NCI-H1048 (cell line): ENCODE results near the gene NAGA.

Source experiments
- DNase-seq: peaks from one replicate; lab custom pipeline; 2025; lab: John Stamatoyannopoulos, UW

Gene NAGA

GRCh38 chr22:42039271-42039670 is 31.3 kb downstream of the NAGA start:
- DNase-seq = no peak

- no peak for DNase-seq
These were observed 35.4 kb downstream of the NAGA start for GRCh38 chr22:42035256-42035655.

DNA sequence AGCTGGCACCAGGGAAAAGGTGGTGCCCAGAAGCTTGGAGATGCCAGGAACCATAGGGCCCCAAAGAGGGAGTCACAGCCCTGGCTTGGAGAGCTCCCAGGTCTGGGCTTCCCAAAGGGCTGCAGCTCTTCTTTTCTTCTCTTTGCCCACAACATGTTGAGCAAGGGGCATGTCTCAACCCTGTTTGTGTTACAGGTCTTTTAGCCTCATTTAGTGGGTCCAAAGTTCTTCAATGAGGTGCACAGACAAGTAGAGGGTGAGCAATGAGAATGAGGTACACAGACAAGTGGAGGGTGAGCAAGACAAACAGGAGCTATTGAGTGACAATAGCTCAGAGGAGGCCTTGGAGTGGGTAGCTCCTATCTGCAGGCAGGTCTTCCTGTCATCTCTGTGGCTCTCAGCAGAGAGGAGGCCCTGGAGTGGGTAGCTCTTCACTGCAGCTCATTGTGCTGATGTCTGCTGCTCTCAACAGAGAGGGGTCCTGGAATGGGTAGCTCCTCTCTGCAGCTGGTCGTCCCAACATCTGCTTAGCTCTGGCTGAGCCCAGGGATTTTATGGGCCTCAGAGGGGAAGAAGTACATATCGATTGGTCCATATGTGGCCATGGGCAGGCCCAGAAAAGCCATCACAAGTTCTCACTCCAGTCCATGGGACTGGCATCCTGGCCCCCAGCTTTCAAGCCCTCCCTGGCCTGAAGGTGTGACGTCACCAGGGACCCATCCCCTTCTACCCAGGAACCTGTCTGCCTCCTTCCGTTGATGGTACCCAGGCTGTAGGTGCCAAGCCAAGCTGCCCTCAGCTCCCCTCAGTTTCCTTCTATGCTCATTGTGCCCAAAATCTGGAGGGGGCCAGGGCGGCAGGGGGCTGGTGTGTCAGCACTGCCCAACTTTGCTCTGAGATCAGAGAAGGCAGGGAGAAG is 37.1 kb downstream of the NAGA start:
- no peak for DNase-seq

GRCh38 chr22:42026705-42027104 is 43.9 kb downstream of the NAGA start:
- no peak for DNase-seq

DNA sequence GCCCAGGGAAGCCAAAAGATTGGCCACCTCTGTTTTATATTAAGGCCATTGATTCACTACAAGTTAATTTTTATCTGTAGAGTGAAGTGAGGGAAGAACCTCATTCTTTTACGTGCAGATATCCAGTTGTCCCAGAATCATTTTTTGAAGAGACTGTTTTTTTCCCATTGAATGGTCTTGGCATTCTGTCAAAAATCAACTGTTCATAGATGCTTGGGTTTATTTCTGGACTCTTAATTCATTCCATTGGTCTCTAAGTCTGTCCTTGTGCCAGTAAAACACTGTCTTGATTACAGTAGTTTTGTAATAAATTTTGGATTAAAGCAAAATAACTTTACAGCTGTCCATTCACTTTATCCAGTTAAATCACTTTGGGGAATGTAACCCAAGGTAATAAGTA is 45.2 kb downstream of the NAGA start:
- DNase-seq = no peak

DNA sequence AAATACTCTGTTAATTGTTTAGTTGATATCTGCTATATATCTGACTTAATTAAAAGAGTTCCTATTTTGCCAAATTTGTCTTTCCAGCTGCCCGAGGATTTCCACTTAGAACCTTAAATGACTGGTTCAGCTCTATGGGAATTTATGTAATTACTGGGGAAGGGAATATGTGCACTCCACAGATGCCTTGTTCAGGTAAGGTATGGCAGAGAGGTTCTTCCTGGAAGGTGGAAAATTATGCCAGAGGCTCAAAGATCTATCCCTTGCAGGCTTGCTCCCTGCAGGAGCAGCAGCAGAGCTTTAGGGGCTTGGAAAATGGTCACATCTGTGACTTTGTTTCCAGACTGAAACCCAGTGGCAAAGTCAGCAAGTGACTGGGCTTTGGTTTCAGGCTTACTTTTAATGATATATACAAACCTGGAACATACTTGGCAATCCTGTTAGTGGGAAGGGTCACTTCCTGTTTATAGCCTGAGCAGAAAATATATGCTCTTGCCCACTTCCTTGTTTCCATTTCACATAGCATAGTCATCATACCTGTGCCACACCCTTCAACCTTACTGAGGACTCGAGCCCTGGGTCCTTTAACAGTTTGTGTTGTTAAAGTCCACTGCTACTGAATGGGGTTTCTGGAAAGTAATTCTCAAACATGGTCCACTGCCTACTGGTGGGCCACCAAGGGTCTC is 48.3 kb downstream of the NAGA start:
- DNase-seq = no peak

GRCh38 chr22:42021571-42021970 is 49.0 kb downstream of the NAGA start:
- DNase-seq = no peak

- no peak for DNase-seq
These were observed 52.4 kb downstream of the NAGA start for GRCh38 chr22:42018224-42018623.

GRCh38 chr22:42016111-42016510 is 54.5 kb downstream of the NAGA start:
- DNase-seq = no peak

- DNase-seq = no peak
These were observed 57.2 kb downstream of the NAGA start for GRCh38 chr22:42013385-42013784.

DNA sequence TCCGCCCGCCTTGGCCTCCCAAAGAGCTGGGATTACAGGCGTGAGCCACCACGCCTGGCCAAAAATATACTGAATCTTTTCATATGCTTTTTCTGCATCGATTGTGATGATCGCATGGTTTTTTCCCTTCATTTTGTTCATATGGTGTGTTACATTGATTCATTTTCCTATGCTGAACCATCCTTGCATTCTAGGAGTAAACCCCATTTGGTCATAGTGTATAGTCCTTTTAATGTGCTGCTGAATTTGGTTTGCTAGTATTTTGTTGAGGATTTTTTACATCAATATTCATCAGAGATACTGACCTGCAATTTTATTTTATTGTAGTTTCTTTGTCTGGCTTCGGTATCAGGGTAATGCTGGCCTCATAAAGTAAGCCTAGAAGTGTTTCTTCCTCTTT is 59.8 kb downstream of the NAGA start:
- no peak for DNase-seq
